GM23248 (cell line): ENCODE results near the gene MYO10. TPM values are rescaled to one million over a fixed set of nuclear protein-coding genes. Genes with fewer than 3 reads are reported as not detected.

Experiments used
- DNase-seq: peaks from one replicate; pipeline ENCODE4 v3.0.0-alpha.2; 2015
- H2AFZ ChIP-seq: fragments of 200-600 bp; sonication (generic); 2 replicates; pipeline ENCODE4 v1.6.1; 2016; ENCODE audit warnings: antibody characterized with exemption
- H3F3A ChIP-seq: fragments of 200-600 bp; sonication (generic); 2 replicates; pipeline ENCODE4 v1.6.1; 2016; ENCODE audit warnings: mild to moderate bottlenecking, antibody characterized with exemption, mixed run types; ENCODE audit not compliant: insufficient read depth
- H3K27ac ChIP-seq: fragments of 200-600 bp; sonication (generic); 2 replicates; pipeline ENCODE4 v1.5.1; 2016; ENCODE audit warnings: mild to moderate bottlenecking
- H3K27me3 ChIP-seq: fragments of 200-600 bp; sonication (generic); replicated peaks from 2 replicates; pipeline ENCODE4 v1.6.1; 2016; ENCODE audit warnings: mild to moderate bottlenecking; ENCODE audit not compliant: insufficient read depth
- H3K36me3 ChIP-seq: fragments of 200-600 bp; sonication (generic); 2 replicates; pipeline ENCODE4 v1.6.1; 2016; ENCODE audit warnings: low read depth, mild to moderate bottlenecking
- H3K4me1 ChIP-seq: fragments of 200-600 bp; sonication (generic); 2 replicates; pipeline ENCODE4 v1.6.1; 2016; ENCODE audit warnings: mild to moderate bottlenecking; ENCODE audit not compliant: insufficient read depth
- H3K4me2 ChIP-seq: fragments of 200-600 bp; sonication (generic); one replicate; pipeline ENCODE4 v1.6.1; 2016; ENCODE audit warnings: mild to moderate bottlenecking; ENCODE audit not compliant: unreplicated experiment
- H3K4me3 ChIP-seq: fragments of 200-600 bp; sonication (generic); 2 replicates; pipeline ENCODE4 v1.5.1; 2016; ENCODE audit warnings: mild to moderate bottlenecking
- H3K79me2 ChIP-seq: fragments of 200-600 bp; sonication (generic); 2 replicates; pipeline ENCODE4 v1.6.1; 2016; ENCODE audit warnings: mild to moderate bottlenecking; ENCODE audit not compliant: insufficient read depth
- H3K9ac ChIP-seq: fragments of 200-600 bp; sonication (generic); 2 replicates; pipeline ENCODE4 v1.6.1; 2016; ENCODE audit warnings: mild to moderate bottlenecking
- H3K9me2 ChIP-seq: fragments of 200-600 bp; sonication (generic); 2 replicates; pipeline ENCODE4 v1.6.1; 2016; ENCODE audit warnings: mixed run types, mild to moderate bottlenecking, moderate library complexity; ENCODE audit not compliant: insufficient read depth
- H3K9me3 ChIP-seq: fragments of 200-600 bp; sonication (generic); one replicate; pipeline ENCODE4 v1.6.1; 2017; ENCODE audit warnings: low read depth
- H4K20me1 ChIP-seq: fragments of 200-600 bp; sonication (generic); 2 replicates; pipeline ENCODE4 v1.6.0; 2016; ENCODE audit not compliant: insufficient read depth
- EZH2 ChIP-seq: fragments of 200-600 bp; sonication (generic); IDR thresholded peaks from 2 replicates; pipeline ENCODE4 v1.6.1; 2018; ENCODE audit warnings: antibody characterized with exemption, mild to moderate bottlenecking; ENCODE audit not compliant: insufficient read depth, poor library complexity, severe bottlenecking
- EZH2phosphoT487 ChIP-seq: fragments of 200-600 bp; sonication (generic); IDR thresholded peaks from 2 replicates; pipeline ENCODE4 v1.6.1; 2018; ENCODE audit warnings: antibody characterized with exemption, moderate library complexity, mild to moderate bottlenecking, low read depth; ENCODE audit not compliant: insufficient read depth
- WGBS, 2 experiments: methylation state at CpG; one replicate each; pipeline ENCODE4 v1.1.6; 2015 to 2017; ENCODE audit warnings: low lambda C conversion rate in 2 of 2, low coverage in 1 of 2; ENCODE audit errors: missing lambda C conversion rate in 2 of 2; 5-methylcytosine and 5-hydroxymethylcytosine counted together
- in situ Hi-C: fragments of 300-500 bp; cut with MboI; formaldehyde crosslinking; loops from 2 replicates; pipeline ENCODE4 v1.15.0; 2020
- polyA plus RNA-seq: library from polyadenylated mRNA; unstranded; fragments of >200 nt; fragmentation: Nextera tagmentation; extraction: Ambion mirVana; gene quantifications from 2 replicates; pipeline ENCODE4 v1.2.1, GENCODE V29; 2016
- total RNA-seq: library from RNA; depleted of rRNA; stranded (reverse); fragments of >200 nt; shearing (Covaris generic); gene quantifications from 2 replicates; pipeline ENCODE4 v1.2.3, GENCODE V29; 2014

MYO10 gene
- total and polyA plus RNA-seq, 2 experiments from 2014 or later = 43.2 to 47.0 TPM

DNA sequence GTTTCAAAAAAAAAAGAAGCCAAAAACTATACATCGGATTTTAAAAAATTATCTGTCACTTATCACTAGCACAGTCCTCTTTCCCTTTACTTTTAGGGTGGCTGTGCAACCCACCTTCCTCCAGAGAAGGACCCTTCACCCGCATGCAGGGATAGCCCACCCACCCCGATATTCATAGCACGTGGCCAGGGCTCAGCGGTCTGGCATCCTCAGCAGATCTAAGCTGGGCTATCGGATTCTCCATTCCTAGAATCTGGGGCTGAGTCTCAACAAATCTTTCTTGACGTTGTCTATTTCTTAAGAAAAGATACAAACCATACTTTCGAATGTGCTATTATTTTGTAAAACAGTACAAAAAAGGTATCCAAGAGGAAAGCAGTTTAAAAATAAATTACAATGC, 70.9 kb downstream of the MYO10 start:
- Histone ChIP-seq H3K27ac (no peak overlapping the region), H3K27me3 (no peaks in the 10 kb centered on the region), H3K9me2 (no peaks in the 10 kb centered on the region), H4K20me1 (no peaks in the 10 kb centered on the region; the same call in 1 of the 2 replicates), H3K9ac (0 out of 2 replicates have a peak overlapping the region, but pooled peaks have one; percentile 5), H3K4me3 (no peak overlapping the region), H3K36me3 (0 out of 2 replicates have a peak, but pooled peaks cover 6% of the 10 kb centered on the region), H3K4me2 (no peak overlapping the region), H3K79me2 (peaks cover 100% of the 10 kb centered on the region), H3F3A (peaks cover 29% of the 10 kb centered on the region), H3K4me1 (peaks cover 19% of the 10 kb centered on the region), H3K9me3 (no peaks in the 10 kb centered on the region), H2AFZ (no peak overlapping the region)
- in situ Hi-C loops = no loop called here
- 40 to 41% methylated on average over 8 of the region's 8 CpGs for WGBS, 2 experiments
- TF ChIP-seq EZH2 (no peak), EZH2phosphoT487 (no peak)
- DNase-seq = no peak

GRCh38 chr5:16864631-16865131, 71.4 kb downstream of the MYO10 start:
- Histone ChIP-seq H3K27ac (peak overlapping the region; percentile 21), H3K4me2 (no peak overlapping the region), H3K4me3 (no peak overlapping the region), H3K9me3 (no peaks in the 10 kb centered on the region), H3K9ac (0 out of 2 replicates have a peak overlapping the region, but pooled peaks have one; percentile 5), H3K36me3 (0 out of 2 replicates have a peak, but pooled peaks cover 6% of the 10 kb centered on the region), H2AFZ (no peak overlapping the region), H4K20me1 (no peaks in the 10 kb centered on the region), H3K27me3 (no peaks in the 10 kb centered on the region), H3F3A (peaks cover 26% of the 10 kb centered on the region; the same call in 1 of the 2 replicates), H3K79me2 (peaks cover 100% of the 10 kb centered on the region), H3K4me1 (peaks cover 17% of the 10 kb centered on the region), H3K9me2 (no peaks in the 10 kb centered on the region)
- WGBS, 2 experiments = 26 to 32% methylated on average over 4 of the region's 4 CpGs
- DNase-seq = peak; percentile 24
- in situ Hi-C loops = no loop called here
- no peak for TF ChIP-seq EZH2
- no peak for TF ChIP-seq EZH2phosphoT487

DNA sequence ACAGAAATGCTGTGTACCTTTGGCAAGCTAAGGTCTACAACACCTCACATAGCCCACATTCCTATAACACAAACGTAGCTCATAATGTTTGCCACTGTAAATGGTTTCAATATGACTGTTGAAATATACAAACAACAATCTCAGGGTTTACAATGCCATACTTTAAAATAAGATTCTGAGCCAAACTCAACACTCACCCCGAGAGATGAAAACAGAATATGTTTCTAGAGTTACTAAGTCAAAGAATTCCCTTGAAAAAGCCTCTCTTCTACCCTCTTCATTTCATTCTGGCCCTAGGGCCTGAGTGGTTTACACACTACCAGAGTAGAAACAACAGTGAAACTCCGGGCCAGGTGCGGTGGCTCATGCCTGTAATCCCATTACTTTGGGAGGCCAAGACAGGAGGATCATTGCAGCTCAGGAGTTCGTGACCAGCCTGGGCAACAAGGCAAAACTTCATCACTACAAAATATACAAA, 72.6 kb downstream of the MYO10 start:
- Histone ChIP-seq H3K36me3 (0 out of 2 replicates have a peak, but pooled peaks cover 6% of the 10 kb centered on the region), H3K9me3 (no peaks in the 10 kb centered on the region), H3K4me2 (no peak overlapping the region), H3F3A (peaks cover 22% of the 10 kb centered on the region; the same call in 1 of the 2 replicates), H3K27me3 (no peaks in the 10 kb centered on the region), H3K4me3 (no peak overlapping the region), H3K79me2 (peaks cover 100% of the 10 kb centered on the region), H3K4me1 (peaks cover 17% of the 10 kb centered on the region), H2AFZ (no peak overlapping the region), H4K20me1 (no peaks in the 10 kb centered on the region), H3K9me2 (no peaks in the 10 kb centered on the region), H3K27ac (no peak overlapping the region), H3K9ac (no peak overlapping the region)
- in situ Hi-C loops = no loop called here
- TF ChIP-seq EZH2 (no peak), EZH2phosphoT487 (no peak)
- WGBS, 2 experiments = 89 to 93% methylated on average over 5 of the region's 5 CpGs
- no peak for DNase-seq

DNA sequence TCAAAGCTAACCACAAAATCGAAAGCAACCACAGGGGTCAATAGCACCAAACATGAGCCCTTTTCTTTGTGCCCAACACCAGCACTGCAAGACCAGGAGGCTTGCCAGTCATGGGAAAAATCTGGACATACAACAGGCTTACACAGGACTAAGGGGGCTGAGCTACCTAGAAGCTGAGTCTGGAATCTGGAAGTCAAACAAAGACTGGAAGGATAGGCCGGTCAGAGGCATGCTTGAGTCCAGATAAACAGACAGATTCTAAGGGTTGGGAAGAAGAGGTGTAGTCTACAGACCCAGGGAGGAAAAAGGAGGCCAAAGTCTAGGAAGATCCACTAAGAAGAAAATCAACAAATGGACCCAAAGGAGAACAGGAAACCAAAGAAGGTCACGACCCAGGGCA, 73.3 kb downstream of the MYO10 start:
- H4K20me1 ChIP-seq = no peaks in the 10 kb centered on the region
- H2AFZ ChIP-seq = no peak overlapping the region
- 0 out of 2 replicates have a peak, but pooled peaks cover 4% of the 10 kb centered on the region for H3K36me3 ChIP-seq
- H3K27ac ChIP-seq = no peak overlapping the region
- H3K9me3 ChIP-seq = no peaks in the 10 kb centered on the region
- no peak for TF ChIP-seq EZH2phosphoT487
- no peak for TF ChIP-seq EZH2
- no peaks in the 10 kb centered on the region for H3K9me2 ChIP-seq
- peaks cover 17% of the 10 kb centered on the region for H3K4me1 ChIP-seq
- peaks cover 100% of the 10 kb centered on the region for H3K79me2 ChIP-seq
- WGBS, 2 experiments = 97 to 98% methylated on average over 3 of the region's 3 CpGs
- H3K27me3 ChIP-seq = no peaks in the 10 kb centered on the region
- in situ Hi-C loops = no loop called here
- no peak overlapping the region for H3K4me2 ChIP-seq
- no peak overlapping the region for H3K4me3 ChIP-seq
- no peak for DNase-seq
- no peak overlapping the region for H3K9ac ChIP-seq
- H3F3A ChIP-seq = peaks cover 24% of the 10 kb centered on the region; the same call in 1 of the 2 replicates

- Histone ChIP-seq H3K27ac (no peak overlapping the region), H3K4me1 (peaks cover 34% of the 10 kb centered on the region), H3K36me3 (no peaks in the 10 kb centered on the region), H3K4me2 (no peak overlapping the region), H3K9me2 (no peaks in the 10 kb centered on the region), H3K27me3 (no peaks in the 10 kb centered on the region), H3K9me3 (no peaks in the 10 kb centered on the region), H4K20me1 (no peaks in the 10 kb centered on the region), H2AFZ (no peak overlapping the region), H3K9ac (no peak overlapping the region), H3K79me2 (peaks cover 100% of the 10 kb centered on the region), H3K4me3 (no peak overlapping the region), H3F3A (peaks cover 35% of the 10 kb centered on the region; the same call in 1 of the 2 replicates)
- TF ChIP-seq EZH2phosphoT487 (no peak), EZH2 (no peak)
- in situ Hi-C loops = no loop called here
- no peak for DNase-seq
These were observed 76.7 kb downstream of the MYO10 start for GRCh38 chr5:16859346-16859745.
